Measurements from ENCODE around the gene IFT22.
"Not testable (repeated sequence)": the region's sequence is repeated elsewhere in the genome, so short reads cannot be mapped to it uniquely, and the experiment has no call there.

The IFT22 gene

DNA sequence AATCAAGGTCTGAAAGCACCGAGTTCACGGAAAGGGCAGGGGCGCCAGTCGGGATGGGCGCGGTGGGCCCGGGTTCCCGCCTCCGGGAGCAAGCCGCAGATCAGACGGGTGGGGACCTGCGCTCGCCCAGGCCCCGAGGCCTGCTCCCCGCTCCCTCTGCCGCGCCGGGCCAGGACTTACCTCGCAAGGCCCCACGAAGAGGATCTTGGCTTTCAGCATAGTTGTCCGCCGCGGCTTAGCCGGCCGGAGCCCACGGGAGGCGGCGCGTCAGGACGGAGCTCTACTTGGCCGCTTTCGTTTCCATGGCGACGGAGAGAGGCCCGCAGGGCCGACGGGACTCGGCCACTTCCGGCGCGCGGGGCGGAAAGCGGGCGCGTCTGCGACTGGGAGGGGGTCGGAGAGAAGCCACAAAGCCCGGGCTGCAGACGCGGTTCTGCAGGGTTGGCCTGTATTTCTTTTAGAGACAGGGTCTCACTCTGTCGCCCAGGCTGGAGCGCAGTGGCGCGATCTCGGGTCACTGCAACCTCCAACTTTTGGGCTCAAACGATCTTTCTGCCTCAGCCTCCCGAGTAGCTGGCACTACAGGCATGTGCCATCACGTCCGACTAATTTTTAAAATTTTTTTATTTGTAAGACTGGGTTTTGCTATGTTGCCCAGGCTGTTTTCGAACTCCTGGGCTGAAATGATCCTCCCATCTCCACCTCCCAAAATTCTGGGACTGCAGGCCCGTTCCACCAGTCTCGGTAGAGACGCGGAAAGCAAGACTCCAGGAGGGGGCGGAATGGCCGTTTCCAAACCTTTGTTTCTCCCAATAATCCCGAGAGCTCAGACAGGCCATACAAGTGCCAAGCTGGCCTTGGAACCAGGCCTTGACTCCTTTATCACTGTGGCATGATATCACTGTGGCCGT lies at the start of gene IFT22:
Gene IFT22, minus strand, starts transcription at position 322 of the 911 bp plus-strand sequence. Its CDS starts 103 bp downstream, at position 219.
- DNase-seq (ENCODE audit: low spot score), result peak; percentile 90

DNA sequence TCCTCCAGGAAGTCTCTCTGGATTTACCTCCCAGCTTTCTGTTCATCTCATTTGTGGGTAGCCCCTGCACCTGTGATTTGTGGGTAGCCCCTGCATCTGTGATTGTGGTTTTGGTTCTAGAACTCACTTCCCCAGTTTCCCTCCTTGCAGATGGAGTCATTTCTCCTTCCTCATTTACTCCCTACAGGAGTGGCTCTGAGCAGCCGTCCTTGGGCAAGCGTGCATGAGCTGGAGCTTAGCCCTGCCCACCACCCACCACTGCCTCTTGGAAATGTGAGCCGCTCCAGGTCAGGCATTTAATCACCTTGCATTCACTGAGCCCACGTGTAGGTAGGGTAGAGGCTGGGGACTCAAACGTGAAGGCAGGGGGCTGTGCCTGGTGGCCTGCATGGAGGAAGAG lies 49.2 kb upstream of the IFT22 start:
- DNase-seq (ENCODE audit: low spot score), result no peak

DNA sequence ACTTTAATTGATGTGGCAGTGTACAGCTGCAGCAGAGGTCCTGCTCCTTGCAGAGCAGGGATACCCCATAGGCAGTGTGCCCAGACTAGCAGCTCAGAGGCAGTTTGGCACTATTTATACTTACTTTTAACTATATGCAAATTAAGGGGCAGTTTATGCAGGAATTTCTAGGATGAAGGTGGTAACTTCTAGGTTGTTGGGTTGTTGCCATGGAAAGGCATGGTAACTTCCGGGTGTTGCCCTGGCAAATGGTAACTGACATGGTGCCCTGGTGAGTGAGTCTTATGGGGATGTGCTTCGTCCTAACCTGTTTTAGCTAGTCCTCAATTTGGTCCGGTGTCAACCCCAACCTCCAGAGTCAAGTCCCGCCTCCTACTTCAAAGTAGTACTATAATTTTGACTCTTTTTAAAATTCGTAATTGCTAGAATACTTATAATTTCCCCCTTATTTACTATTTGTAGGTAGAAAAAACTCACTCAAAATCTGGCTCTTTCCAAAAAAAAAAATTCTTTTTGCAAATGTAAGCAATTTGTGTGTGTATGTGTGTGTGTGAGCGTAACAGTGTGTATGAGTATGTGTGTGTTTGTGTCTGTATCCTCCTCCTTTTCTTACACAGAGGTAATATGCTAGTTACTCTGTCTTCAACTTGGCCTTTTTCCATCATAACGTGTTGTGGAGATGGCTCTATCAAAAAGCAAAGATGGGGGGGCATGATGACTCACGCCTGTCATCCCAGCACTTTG lies 47.0 kb upstream of the IFT22 start:
- DNase-seq (ENCODE audit: low spot score), result no peak

DNA sequence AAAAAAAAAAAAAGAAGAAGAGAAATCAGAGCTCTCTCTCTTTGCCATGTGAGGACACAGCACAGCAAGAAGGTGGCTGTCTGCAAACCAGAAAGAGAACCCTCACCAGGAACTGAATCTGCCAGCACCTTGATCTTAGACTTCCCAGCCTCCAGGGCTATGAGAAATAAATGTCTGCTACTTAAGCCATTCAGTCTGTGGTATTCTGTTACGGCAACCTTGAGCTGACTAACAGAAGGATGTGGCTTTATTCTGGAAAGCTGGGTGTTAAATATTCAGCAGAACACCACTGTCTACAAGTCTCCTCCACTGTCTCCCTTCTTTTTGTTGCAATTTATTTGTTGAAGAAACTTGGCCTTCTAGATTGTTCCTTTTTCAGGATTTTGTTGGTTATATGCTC lies 46.1 kb upstream of the IFT22 start:
- no peak for DNase-seq (ENCODE audit: low spot score)

DNA sequence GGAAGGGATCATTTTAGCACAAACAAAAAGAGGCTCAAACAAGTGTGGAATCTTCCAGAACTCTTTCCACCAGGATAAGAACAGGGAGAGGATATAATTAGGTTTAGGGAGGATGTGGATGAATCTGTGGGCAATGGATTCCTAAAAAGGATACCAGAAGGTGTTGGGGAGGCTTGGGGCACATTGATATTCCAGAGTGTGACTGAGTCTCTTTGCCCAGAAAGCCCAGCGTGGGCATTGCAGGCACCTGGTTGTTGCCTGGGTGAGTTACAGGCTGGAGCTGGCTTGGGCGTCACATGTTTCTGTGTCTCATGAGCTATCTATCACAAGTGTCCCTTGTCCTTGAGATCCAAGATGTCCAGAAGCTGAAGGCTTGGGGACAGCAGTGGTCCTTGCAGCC lies 44.3 kb upstream of the IFT22 start:
- DNase-seq (ENCODE audit: low spot score), result no peak

DNA sequence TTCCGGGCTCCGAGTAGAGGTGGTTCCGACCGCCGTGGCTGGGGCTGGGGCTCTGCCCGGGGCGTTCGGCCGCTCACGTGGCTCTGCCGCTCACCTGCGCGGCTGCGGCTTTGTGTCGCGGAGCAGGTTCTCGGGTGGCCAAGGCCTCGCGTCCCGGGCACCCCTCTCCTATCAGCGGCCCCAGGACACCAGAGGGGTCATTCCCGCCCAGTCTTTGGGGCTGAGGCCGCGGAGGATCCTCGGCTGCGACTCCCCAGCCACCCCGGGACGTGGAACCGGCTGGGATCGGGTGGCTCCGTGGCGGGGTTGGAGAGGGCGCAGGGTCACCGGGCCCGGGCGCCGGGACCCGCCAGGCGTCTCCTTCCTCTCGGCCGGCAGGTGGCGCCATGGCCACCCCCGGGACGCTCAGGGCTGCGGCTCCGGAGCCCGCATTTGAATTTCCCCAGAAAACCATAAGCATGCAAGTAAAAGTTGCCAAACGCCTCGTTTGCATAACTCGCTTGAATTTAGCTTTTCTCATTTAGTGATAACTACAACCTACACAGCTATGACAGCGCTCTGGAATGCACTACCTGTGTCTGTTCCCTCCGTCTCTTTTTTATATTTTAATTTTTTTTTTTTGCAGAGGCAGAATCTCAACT lies 42.2 kb upstream of the IFT22 start:
- DNase-seq (ENCODE audit: low spot score), result peak; percentile 76

DNA sequence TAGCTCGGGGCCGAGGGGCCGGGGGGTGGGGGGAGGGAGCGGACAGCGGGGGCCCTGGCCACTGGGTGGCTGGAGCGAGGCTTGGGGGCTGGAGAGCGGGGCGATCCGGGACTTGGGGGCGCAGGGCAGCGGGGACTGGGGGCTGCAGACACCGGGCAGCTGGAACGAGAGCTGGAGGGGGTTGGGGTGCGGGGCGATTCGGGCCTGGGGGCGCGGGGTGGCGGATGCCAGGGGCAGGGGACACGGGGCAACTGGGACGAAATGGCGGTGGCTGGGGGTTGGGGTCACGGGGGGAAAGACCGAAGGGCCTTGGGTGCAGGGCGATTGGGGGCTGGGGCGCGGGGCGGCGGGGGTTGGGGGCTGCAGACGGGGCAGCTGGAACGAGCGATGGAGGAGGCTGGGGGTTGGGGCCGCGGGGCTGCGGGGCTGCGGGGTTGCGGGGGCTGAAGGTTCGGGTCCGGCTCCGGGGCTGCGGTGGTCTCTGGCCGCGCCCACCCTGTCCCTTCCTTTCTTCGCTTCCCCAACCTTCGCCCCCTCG lies 41.7 kb upstream of the IFT22 start:
- DNase-seq (ENCODE audit: low spot score), result no peak

DNA sequence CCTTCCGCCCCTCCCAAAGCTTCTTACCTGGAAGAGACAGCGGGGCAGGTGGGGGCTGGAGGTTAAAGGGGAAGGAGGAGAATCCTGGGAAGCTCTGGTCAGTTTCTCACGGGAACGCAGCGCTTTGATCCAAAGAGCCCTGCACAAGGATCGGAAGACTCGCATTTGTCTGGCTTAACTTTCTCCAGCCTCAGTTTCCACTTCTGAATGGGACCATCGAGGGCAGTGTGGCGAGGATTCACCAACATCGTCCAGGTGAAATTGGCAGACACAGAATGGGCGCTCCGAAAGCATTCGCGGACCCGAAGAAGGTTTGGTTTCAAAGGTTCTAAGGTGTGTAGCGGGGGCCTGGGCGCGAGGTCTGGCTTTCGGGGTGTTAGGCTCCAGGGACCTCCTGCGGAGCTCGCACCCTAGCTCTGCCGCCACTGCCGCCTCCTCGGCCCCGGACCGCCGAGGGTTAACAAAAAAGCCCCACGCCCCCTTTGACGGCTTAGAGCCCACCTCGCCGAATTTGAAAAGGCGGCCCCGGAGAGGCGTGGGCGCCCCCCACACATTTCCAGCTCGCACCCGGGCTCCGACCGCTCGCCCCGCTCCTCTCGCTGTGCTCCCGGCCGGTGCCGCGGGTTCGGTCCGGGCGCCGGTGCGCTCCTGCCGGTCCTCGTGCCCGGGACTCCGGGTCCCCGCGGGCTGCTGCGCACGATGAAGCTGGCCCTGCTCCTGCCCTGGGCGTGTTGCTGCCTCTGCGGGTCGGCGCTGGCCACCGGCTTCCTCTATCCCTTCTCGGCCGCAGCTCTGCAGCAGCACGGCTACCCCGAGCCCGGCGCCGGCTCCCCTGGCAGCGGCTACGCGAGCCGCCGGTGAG lies 41.0 kb upstream of the IFT22 start, which contains the start of gene COL26A1:
Gene COL26A1, plus strand, starts transcription at position 542 of the 862 bp plus-strand sequence. Its CDS starts 158 bp downstream, at position 700.
- peak; percentile 47 for DNase-seq (ENCODE audit: low spot score)

DNA sequence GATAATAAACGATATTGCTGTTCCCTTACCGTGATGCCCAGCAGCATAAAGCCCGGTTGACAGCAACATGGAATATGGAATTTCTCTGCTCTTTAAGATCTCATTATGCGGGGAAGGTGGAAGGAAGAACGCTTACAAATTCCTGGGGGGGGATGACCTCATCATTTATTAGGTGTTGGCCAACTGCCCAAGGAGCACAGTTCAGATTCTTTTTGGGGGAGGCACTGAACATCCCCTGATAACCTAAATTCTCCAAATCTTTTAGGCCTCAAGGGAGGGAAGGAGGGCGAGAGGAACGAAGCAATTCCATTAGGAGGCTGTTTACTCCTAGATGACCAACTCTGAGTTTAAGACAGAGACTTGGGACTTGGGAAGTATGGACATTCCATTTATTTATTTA lies 35.8 kb upstream of the IFT22 start:
- no peak for DNase-seq (ENCODE audit: low spot score)

DNA sequence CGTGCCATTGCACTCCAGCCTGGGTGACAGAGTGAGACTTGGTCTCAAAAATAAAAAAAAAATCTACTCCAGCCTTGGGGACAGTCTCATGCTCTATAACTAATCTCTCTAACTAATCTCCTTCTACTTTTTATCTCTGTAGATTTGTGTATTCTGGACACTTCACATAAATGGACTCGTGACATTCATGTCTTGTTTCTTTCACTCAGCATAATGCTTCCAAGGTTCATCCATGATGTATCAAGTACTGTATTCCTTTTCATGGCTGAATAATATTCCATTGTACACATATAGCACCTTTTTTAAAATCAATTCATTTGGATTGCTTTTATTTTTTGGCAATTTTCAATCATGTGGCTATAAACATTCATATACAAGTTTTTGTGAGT lies 31.3 kb upstream of the IFT22 start:
- no peak for DNase-seq (ENCODE audit: low spot score)

DNA sequence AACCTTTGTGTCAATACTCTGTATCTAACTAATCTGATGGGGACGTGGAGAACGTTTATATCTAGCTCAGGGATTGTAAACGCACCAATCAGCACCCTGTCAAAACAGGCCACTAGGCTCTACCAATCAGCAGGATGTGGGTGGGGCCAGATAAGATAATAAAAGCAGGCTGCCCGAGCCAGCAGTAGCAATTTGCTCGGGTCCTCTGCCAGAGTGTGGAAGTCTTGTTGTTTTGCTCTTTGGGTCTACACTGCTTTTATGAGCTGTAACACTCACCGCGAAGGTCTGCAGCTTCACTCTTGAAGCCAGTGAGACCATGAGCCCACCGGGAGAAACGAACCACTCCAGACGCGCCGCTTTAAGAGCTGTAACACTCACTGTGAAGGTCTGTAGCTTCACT lies 27.7 kb upstream of the IFT22 start:
- DNase-seq (ENCODE audit: low spot score), result not testable (repeated sequence)

DNA sequence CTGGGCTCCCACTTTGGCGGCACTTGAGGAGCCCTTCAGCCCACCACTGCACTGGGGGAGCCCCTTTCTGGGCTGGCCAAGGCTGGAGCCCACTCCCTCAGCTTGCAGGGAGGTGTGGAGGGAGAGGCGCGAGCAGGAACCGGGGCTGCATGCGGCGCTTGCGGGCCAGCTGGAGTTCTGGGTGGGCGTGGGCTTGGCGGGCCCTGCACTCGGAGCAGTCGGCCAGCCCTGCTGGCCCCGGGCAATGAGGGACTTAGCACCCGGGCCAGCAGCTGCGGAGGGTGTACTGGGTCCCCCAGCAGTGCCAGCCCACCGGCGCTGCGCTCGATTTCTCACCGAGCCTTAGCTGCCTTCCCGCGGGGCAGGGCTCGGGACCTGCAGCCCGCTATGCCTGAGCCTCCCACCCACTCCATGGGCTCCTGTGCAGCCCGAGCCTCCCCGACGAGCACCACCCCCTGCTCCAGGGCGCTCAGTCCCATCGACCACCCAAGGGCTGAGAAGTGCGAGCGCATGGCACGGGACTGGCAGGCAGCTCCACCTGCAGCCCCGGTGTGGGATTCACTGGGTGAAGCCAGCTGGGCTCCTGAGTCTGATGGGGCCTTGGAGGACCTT lies 26.9 kb upstream of the IFT22 start:
- DNase-seq (ENCODE audit: low spot score), result not testable (repeated sequence)

DNA sequence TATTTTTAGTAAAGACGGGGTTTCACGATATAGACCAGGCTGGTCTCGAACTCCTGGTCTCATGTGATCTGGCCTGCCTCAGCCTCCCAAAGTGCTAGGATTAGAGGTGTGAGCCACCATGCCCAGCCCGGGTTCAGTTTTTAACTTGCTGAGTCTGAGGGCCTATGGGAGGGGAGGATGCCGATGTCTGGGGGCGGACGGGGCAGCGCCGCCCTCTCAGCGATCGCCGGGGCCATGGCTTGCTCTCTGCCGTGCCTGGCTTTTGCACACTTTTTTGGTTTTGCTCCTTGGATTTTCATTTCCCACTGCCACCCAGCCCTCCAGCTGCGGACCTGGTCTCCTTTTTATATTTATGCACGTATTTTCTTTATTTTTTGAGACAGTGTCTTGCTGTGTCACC lies 25.9 kb upstream of the IFT22 start:
- DNase-seq (ENCODE audit: low spot score), result no peak

DNA sequence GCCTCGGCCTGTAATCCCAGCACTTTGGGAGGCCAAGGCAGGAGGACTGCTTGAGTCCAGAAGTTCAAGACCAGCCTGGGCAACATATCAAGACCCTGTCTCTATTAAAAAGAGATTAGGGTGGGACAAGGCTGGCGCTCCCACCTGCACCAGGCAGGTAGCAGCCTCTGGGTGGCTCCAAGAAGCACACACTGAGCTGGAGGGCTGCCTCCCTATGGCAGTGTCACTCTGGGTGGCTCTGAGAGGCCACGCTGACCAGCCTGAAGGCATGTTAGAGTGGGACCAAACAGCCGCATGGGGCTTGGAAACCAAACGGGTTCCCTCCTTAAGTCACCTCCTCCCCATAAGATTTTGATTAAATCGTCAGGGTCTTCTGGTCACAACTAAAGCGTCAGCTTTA lies 21.3 kb upstream of the IFT22 start:
- no peak for DNase-seq (ENCODE audit: low spot score)

DNA sequence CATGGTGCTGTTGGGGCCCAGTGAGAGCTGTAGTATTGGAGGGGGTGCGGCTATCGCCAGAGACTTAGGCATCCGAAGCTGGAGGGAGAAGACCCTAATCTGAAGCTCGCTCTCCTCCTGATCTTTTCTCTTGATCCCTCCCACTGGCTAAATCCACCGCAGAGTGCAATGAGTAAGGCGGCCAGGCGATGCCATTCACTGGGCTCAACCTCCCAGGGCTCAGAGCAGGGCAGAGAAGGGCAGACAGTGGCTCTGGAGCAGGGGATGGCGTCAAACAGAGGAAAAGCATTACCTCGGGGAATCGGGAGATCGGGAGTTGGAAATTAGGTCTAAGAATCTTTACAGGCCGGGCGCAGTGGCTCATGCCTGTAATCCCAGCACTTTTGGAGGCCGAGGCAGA lies 18.8 kb upstream of the IFT22 start:
- DNase-seq (ENCODE audit: low spot score), result no peak

DNA sequence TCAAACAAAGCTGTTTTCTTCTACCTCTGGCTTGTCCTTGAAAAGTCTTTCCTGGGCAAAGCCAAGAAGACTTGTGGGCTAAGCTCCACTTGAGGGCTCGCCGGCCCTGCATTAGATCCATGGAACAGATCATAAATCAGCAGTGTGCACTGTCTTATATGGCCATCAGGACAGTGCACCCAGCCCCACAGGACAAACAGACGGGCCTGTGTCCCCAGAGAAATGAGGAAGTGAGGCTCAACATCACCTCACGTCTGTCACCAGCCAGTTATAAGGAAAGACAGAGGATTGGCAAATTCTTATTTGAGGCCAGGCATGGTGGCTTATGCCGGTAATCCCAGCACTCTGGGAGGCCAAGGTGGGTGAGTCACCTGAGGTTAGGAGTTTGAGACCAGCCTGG lies 12.3 kb upstream of the IFT22 start:
- DNase-seq (ENCODE audit: low spot score), result no peak

DNA sequence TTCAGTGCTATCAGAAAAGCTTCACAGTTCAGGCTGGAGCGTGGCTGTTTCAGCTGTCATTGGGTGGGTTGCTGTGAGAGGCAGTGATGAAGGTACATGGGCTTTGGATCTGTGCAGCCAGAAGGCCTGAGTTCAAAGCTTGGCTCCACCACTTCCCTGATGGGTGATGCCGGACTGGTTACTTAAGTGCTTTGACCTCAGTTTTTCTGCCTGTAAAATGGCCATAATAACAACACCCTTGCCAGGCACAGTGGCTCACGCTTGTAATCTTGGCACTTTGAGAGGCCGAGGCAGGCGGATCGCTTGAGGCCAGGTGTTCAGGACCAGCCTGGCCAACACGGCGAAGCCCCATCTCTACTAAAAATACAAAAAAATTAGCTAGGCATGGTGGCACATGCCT lies 10.4 kb upstream of the IFT22 start:
- DNase-seq (ENCODE audit: low spot score), result no peak

DNA sequence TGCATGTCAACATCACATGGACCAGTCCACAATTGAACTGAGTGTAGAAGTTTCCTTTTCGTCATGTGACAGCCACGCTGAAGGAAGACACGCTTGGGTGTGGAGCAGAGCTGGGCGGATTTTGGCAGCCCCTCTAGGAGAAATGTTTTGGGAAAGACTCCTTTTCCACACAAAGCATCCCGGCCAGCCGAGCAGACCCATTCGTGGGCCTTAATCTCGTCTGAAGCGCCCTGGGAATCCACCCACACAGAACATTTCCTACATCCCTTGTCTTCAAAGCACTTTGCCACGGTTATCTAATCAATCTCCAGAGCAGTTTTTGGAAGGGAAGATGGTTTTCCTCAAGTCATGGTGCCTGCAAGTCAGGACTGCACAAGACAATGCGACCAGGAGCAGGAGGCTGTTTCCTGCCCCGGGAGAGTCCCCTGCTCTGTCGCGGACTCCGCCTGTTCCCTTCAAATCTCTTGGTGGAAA lies 8.4 kb upstream of the IFT22 start:
- no peak for DNase-seq (ENCODE audit: low spot score)

DNA sequence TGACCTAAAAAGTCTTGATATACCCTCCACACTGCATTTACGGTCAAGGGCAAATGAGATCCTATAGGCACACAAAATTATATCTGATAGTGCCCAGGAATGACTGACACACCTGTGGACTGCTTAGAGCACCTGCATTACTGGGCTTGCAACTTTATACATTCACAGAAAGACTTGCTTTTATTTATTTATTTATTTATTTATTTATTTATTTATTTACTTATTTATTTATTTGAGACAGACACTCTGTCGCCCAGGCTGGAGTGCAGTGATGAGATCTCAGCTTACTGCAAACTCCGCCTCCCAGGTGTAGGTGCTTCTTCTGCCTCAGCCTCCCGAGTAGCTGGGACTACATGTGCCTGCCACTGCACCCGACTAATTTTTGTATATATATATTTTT lies 6.5 kb upstream of the IFT22 start:
- DNase-seq (ENCODE audit: low spot score), result no peak

DNA sequence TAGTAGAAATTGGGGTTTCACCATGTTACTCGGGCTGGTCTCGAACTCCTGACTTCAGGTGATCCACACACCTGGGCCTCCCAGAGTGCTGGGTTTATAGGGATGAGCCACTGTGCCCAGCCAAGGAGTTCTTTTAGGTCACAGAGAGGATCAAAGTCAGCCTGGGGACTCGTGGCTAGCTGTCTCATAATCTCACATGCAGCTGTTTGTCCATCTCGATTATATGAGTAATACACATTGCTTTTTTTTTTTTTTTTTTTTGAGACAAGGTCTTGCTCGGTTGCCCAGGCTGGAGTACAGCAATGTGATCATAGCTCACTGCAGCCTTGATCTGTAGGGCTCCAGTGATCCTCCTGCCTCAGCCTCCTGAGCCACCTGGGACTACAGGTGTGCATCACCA lies 2.2 kb downstream of the IFT22 start:
- DNase-seq (ENCODE audit: low spot score), result no peak

DNA sequence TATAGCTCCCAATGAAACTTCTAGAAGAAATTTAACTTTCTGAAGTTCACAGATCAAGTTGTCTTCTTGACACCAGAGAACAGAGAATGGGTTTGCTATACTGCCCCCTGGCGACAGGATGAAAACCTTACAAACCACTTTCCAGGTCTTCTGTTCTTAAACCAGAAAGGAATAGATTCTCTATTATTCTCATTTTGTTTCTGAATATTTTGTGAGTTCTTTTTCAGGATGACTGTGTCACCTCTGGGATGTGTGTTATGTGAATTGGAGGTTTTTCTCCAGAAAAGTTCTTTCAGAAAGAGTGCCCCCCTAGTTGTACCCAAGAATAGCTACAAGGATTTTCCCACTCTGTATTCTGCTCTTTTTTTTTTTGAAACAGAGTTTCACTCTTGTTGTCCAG lies 6.3 kb downstream of the IFT22 start:
- DNase-seq (ENCODE audit: low spot score), result peak; percentile 50
